ENCODE measurements around the gene PEA15.

GRCh38 chr1:160177667-160178066 lies 27.5 kb upstream of the PEA15 start:
- TF ChIP-seq POLR2AphosphoS5 (IDR thresholded peaks at IDR 0.05; ENCODE audit: low read length) = no peak
- TF ChIP-seq RAD21 (IDR thresholded peaks at IDR 0.05; ENCODE audit: insufficient read depth, low read depth, low read length) = no peak
- no peak for TF ChIP-seq MYC (IDR thresholded peaks at IDR 0.05; ENCODE audit: insufficient read depth, insufficient read length, insufficient replicate concordance, low read length, severe bottlenecking)
- TF ChIP-seq CTCF (IDR thresholded peaks at IDR 0.05 in 2 of 3, conservative IDR thresholded peaks at IDR 0.05 in 1 of 3; ENCODE audit: control insufficient read depth in 2 of 3, extremely low read depth in 1 of 3, insufficient read depth in 1 of 3, low read depth in 3 of 3, low read length in 3 of 3) = no peak
- TF ChIP-seq POLR2A (IDR thresholded peaks at IDR 0.05; ENCODE audit: low read depth, low read length) = no peak
- TF ChIP-seq MEF2A (IDR thresholded peaks at IDR 0.05; ENCODE audit: insufficient read depth, low read depth, low read length) = no peak
- no peak for TF ChIP-seq PAX5 (IDR thresholded peaks at IDR 0.05; ENCODE audit: borderline replicate concordance, low read depth, low read length)

Data from GM12878 (cell line).